Fibroblast of villous mesenchyme (primary cell): ENCODE results near the gene AMFR. TPM values are rescaled to one million over a fixed set of nuclear protein-coding genes. Genes with fewer than 3 reads are reported as not detected.

Experiments
- DNase-seq: peaks from one replicate; pipeline ENCODE4 v3.0.0-alpha.2; 2010; ENCODE audit warnings: low read depth
- H3K4me3 ChIP-seq: 2 replicates; pipeline ENCODE4 v1.5.1; 2011; ENCODE audit warnings: low read depth, mild to moderate bottlenecking, low read length
- total RNA-seq: library from RNA; depleted of rRNA; stranded (reverse); fragments of >200 nt; gene quantifications from 2 replicates; pipeline ENCODE4 v1.2.3, GENCODE V29; 2012
- TF ChIP-seq, protein P1 (sequence below): IDR thresholded peaks from 2 replicates; pipeline ENCODE4 v1.5.1; 2012; ENCODE audit warnings: low read depth, mild to moderate bottlenecking, low read length; ENCODE audit not compliant: insufficient read depth

Gene AMFR
- total RNA-seq, 1 donor: 302 TPM

DNA sequence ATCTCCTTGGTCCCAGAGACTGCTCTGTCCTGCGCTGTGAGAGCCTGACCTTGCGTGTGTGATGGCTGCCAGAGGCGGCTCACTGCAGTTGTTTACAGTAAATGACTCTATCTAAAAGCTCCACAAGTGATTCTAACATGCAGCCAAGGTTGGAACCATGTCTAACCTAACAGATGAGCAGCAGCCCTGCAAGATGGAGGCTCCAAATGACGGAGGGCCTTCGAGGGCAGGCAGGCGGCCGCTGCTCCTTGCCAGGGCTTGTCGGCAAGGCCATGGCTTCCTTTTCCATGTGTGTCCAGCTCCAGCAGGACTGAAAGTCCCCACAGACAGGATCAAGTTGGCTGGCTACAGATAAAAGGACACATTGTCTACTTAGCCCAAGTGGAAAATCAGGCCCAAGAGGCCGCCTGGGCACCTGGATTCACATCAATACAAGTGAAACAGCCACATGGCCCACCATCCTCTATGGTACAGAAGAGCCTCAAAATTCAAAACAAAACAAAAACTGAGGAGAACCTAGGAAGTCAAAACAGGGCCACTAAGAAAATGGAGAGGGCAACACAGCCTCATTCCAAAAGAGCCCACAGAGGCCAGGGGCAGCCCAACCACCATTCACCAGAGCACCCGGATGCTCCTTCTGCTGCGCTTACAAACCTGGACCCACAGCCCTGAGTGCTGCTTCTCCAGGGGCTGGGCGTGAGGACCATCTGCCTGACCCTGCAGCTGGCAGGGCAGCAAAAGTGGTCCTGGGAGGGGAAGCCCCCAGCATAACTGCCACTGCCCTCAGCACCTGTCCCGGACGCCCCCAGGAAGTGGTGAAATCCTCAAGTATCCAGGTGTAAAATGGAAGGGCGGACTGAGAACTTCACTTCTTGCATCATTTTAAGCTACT is 65.0 kb downstream of the AMFR start:
- TF ChIP-seq, protein P1, sequence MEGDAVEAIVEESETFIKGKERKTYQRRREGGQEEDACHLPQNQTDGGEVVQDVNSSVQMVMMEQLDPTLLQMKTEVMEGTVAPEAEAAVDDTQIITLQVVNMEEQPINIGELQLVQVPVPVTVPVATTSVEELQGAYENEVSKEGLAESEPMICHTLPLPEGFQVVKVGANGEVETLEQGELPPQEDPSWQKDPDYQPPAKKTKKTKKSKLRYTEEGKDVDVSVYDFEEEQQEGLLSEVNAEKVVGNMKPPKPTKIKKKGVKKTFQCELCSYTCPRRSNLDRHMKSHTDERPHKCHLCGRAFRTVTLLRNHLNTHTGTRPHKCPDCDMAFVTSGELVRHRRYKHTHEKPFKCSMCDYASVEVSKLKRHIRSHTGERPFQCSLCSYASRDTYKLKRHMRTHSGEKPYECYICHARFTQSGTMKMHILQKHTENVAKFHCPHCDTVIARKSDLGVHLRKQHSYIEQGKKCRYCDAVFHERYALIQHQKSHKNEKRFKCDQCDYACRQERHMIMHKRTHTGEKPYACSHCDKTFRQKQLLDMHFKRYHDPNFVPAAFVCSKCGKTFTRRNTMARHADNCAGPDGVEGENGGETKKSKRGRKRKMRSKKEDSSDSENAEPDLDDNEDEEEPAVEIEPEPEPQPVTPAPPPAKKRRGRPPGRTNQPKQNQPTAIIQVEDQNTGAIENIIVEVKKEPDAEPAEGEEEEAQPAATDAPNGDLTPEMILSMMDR: no peak
- H3K4me3 ChIP-seq: no peak overlapping the region
- no peak for DNase-seq

DNA sequence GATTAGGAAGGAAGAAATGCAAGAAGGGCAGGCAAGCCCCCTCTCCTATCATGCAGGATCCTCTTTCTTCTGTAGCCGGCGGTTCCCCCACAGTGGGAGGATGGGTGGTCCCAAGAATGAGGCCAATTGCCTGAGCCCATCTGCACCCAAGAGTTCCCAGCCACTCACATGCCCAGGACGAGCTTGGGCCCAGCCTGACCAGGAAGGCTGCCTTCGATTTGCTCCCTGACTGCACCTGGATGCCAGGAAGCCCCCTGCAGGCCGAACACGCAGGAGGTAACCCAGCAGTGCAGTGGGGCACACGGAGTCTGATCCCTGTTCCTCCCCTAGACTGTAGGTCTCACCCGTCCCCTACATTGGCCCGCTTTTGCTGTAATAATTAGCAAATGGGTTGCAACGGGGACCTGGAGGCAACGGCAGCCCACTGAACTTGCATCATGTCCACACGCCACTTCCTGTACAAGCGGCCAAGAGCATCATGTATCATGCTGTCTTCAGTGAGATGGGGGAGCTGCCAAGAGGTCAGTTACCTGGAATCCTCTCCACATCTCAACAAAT is 67.5 kb downstream of the AMFR start:
- H3K4me3 ChIP-seq: no peak overlapping the region
- TF ChIP-seq, protein P1: no peak
- no peak for DNase-seq

DNA sequence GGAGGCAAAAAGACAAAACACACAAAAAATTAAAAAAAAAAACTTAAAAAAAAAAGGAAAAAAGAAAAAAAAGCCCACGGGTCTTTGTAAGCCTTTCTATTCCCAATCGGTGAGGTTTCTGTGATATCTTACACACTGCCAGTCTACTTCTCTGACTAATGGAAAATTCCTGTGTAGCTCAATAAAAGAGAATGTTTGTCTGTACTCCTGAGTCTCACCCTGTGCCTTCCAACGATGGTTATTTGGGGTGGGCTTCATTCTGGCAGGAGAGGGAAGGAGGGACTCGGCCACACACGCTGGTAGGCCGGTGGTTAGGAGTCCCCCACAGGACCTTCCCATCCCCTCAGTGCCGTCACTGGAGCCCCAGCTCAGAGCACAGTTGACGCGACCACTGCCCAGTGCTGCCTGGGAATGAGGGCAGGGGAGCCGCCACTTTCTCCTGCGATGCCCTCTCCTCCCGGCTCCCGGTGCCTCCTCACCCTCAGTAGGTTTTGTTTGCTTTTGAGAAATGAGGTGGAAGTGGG is 68.0 kb downstream of the AMFR start:
- TF ChIP-seq, protein P1: no peak
- DNase-seq: no peak
- peak overlapping the region; percentile 59 for H3K4me3 ChIP-seq

DNA sequence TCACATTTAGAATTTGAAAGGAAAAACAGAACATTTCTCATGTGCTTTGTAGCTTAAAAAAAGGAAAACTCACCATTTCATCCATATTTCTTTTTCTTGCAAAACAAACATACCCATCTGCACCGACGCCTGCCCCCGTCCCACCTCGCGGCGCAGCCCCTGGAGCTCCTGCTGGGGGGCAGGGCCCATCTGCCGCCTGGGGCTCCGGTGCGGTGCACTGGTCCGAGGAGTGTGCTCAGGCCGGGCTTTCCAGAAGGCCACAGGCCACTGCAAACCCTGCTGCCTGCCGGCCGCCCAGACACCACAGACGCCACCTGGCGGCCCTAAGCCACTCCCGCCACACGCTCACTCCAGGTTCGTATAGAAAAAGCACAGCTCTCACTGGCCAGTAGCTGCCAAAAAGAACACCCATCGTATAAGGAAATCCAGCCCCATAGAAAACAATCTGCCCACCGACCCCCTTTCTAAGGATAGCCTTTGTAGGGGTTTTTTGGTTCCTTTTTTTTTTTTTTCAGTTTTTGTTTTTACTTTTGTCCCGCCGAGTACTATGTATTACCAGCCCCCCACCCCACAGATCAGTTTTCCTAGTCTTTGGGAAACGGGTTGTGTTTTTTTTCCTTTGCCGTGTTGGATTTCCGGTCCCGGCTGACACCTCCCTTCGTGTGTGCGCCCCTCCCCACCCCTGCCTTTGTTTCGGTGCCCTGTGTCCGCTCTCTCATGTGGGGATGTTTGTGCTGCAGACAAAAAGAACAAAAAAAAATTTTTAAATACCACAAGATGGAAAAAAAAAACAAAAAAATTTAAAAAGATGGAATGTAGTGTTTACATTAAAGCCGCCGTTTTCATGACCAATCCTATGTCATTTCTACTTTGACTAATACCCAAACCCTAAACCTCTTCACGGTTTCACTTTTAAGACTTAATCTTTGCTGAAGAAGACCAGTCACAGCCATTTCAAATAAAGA is 68.8 kb downstream of the AMFR start:
- peak; percentile 85 for DNase-seq
- TF ChIP-seq, protein P1: peak; percentile 85
- peak overlapping the region; percentile 59 for H3K4me3 ChIP-seq

DNA sequence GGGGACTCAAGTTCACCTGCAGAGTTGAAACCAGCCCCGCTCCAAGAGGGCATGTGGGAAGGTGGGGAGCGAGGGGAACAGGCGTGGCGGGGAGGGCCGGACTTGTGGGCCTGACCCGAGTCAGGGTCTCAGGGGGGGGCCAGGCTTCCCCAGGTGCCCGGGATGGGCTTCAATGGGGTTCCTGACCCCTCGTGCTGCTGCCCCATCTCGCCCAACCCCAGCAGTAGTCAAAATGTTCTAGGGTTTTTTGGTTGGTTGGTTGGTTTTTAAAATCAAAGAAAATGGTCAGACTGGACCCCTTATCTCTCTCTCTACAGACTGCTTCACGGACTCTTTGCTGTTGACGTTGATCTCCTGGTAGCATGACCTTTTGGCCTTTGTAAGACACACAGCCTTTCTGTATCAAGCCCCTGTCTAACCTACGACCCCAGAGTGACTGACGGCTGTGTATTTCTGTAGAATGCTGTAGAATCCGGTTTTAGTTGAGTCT is 69.5 kb downstream of the AMFR start:
- TF ChIP-seq, protein P1: no peak
- H3K4me3 ChIP-seq: no peak overlapping the region

DNA sequence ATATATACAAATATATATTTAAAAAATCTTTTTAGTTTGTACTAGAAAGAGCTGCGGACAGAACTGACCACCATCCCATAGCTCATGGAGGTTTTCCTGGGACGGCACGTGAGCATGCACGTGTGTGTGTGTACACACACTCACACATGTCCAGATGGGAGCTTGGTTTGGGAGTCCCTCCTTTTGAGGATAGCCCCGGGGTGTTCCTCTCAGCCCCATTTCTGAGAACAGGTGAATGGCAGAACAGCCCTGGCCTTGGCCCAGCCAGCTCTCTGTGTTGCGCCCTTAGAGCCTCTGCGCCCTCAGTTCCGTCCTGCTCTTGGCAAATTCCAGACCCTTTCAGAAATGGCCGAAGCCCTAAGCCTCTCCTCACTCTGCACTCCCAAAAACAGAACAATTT is 70.1 kb downstream of the AMFR start:
- no peak for DNase-seq
- no peak overlapping the region for H3K4me3 ChIP-seq
- TF ChIP-seq, protein P1: no peak

More for the DNA sequence above, 69.5 kb downstream of the AMFR start:
- DNase-seq: no peak
